Tibial artery (tissue), 4 donors: ENCODE data around the gene CNTNAP2.

Experiments used
- DNase-seq, 2 donors: peaks; one replicate each; pipeline ENCODE4 v3.0.0-alpha.2; 2019
- H3K27ac ChIP-seq, 2 donors: fragments of 200-600 bp; sonication (generic) in 1 of 2; 1 replicate in 1 of 2; 2 replicates in 1 of 2; pipeline ENCODE4 v1.5.1; 2018 to 2019; ENCODE audit warnings: mild to moderate bottlenecking in 1 of 2
- H3K27me3 ChIP-seq, 2 donors: fragments of 200-600 bp; sonication (generic) in 1 of 2; one replicate each; pipeline versions ENCODE4 v1.5.1 to v1.6.0; 2016 to 2019
- H3K36me3 ChIP-seq, 3 donors: fragments of 200-600 bp; sonication (generic) in 2 of 3; one replicate each; pipeline ENCODE4 v1.5.1; 2016 to 2019; ENCODE audit warnings: mild to moderate bottlenecking in 2 of 3
- H3K4me1 ChIP-seq, 4 donors: fragments of 200-600 bp; sonication (generic) in 2 of 4; 1 replicate in 3 of 4; 2 replicates in 1 of 4; pipeline ENCODE4 v1.5.1; 2016 to 2019
- H3K4me3 ChIP-seq, 2 donors: fragments of 200-600 bp; sonication (generic) in 1 of 2; 1 replicate in 1 of 2; 2 replicates in 1 of 2; pipeline ENCODE4 v1.5.1; 2018 to 2019; ENCODE audit warnings: mild to moderate bottlenecking in 2 of 2
- H3K9me3 ChIP-seq, 3 donors: fragments of 200-600 bp; sonication (generic) in 1 of 3; one replicate each; pipeline ENCODE4 v1.5.1; 2016 to 2019
- CTCF ChIP-seq, 2 experiments: fragments of 200-600 bp in 1 of 2; fragments of 450-650 bp in 1 of 2; IDR thresholded peaks; one replicate each; pipeline ENCODE4 v1.5.1; 2017 to 2019; ENCODE audit warnings: antibody characterized with exemption in 2 of 2, mild to moderate bottlenecking in 1 of 2, moderate library complexity in 1 of 2
- intact Hi-C: fragments of 100-400 bp; cut with DNase I; formaldehyde crosslinking; loops from one replicate; pipeline ENCODE4 v1.15.0; 2023; ENCODE audit warnings: low total_unique reads

CNTNAP2 gene

GRCh38 chr7:146787266-146787665 is 670.7 kb downstream of the CNTNAP2 start:
- H3K36me3 ChIP-seq = no peaks in the 10 kb centered on the region
- no peak overlapping the region for H3K4me3 ChIP-seq
- no peak overlapping the region for H3K27ac ChIP-seq
- intact Hi-C loops = no loop called here
- no peak for DNase-seq
- H3K9me3 ChIP-seq = no peaks in the 10 kb centered on the region
- no peaks in the 10 kb centered on the region for H3K4me1 ChIP-seq
- no peaks in the 10 kb centered on the region for H3K27me3 ChIP-seq
- no peak for TF ChIP-seq CTCF (IDR thresholded peaks at IDR 0.05)

GRCh38 chr7:146788008-146788407 is 671.4 kb downstream of the CNTNAP2 start:
- H3K4me1 ChIP-seq = no peaks in the 10 kb centered on the region
- no peaks in the 10 kb centered on the region for H3K36me3 ChIP-seq
- no peaks in the 10 kb centered on the region for H3K27me3 ChIP-seq
- no peak overlapping the region for H3K4me3 ChIP-seq
- TF ChIP-seq CTCF (IDR thresholded peaks at IDR 0.05) = no peak
- no peak overlapping the region for H3K27ac ChIP-seq
- H3K9me3 ChIP-seq = no peaks in the 10 kb centered on the region
- intact Hi-C loops = no loop called here
- no peak for DNase-seq

- H3K9me3 ChIP-seq = no peaks in the 10 kb centered on the region
- H3K27ac ChIP-seq = no peak overlapping the region
- no peaks in the 10 kb centered on the region for H3K4me1 ChIP-seq
- DNase-seq = no peak
- no peak for TF ChIP-seq CTCF (IDR thresholded peaks at IDR 0.05)
- no peak overlapping the region for H3K4me3 ChIP-seq
- H3K27me3 ChIP-seq = no peaks in the 10 kb centered on the region
- no peaks in the 10 kb centered on the region for H3K36me3 ChIP-seq
- intact Hi-C loops = no loop called here
Measured at GRCh38 chr7:146791344-146792285, 675.0 kb downstream of the CNTNAP2 start.

GRCh38 chr7:146804620-146805019 is 688.0 kb downstream of the CNTNAP2 start:
- H3K27me3 ChIP-seq = no peaks in the 10 kb centered on the region
- no peak overlapping the region for H3K4me3 ChIP-seq
- no peak for TF ChIP-seq CTCF (IDR thresholded peaks at IDR 0.05)
- no peak for DNase-seq
- intact Hi-C loops = no loop called here
- H3K4me1 ChIP-seq = no peaks in the 10 kb centered on the region
- H3K9me3 ChIP-seq = no peaks in the 10 kb centered on the region
- H3K27ac ChIP-seq = no peak overlapping the region
- H3K36me3 ChIP-seq = no peaks in the 10 kb centered on the region

- no peaks in the 10 kb centered on the region for H3K36me3 ChIP-seq
- no peak overlapping the region for H3K27ac ChIP-seq
- no peaks in the 10 kb centered on the region for H3K9me3 ChIP-seq
- H3K4me3 ChIP-seq = no peak overlapping the region
- no peak for TF ChIP-seq CTCF (IDR thresholded peaks at IDR 0.05)
- intact Hi-C loops = no loop called here
- H3K27me3 ChIP-seq = no peaks in the 10 kb centered on the region
- no peak for DNase-seq
- H3K4me1 ChIP-seq = no peaks in the 10 kb centered on the region
Measured at GRCh38 chr7:146805082-146805481, 688.5 kb downstream of the CNTNAP2 start.
